ENCODE measurements around the gene C2orf49.
A peak's percentile ranks its signal among the peaks of the same experiment; 100 is the strongest.

C2orf49 gene

GRCh38 chr2:105394951-105395611 is 57.7 kb downstream of the C2orf49 start:
- Histone ChIP-seq H3K4ac (ENCODE audit: low read depth in 1 of 2, low read length in 2 of 2) (peak overlapping the region in 1 of 2 experiments; percentile 13), H3K4me3 (ENCODE audit: insufficient read depth in 1 of 2, low read depth in 1 of 2, low read length in 2 of 2) (peak overlapping the region; percentile 36 to 88), H2BK15ac (ENCODE audit: low read depth, poor library complexity, severe bottlenecking) (no peak overlapping the region), H3K79me1 (replicated peaks; ENCODE audit: low read length, poor library complexity, severe bottlenecking) (peaks cover 10% of the 10 kb centered on the region), H2BK5ac (ENCODE audit: low read depth, low read length, poor library complexity, severe bottlenecking) (no peak overlapping the region), H2AK5ac (ENCODE audit: low read length, severe bottlenecking) (no peak overlapping the region), H3K36me3 (ENCODE audit: control insufficient read depth in 1 of 2, insufficient read depth in 2 of 2, low read depth in 1 of 2, low read length in 2 of 2) (peaks cover 32 to 48% of the 10 kb centered on the region in 2 experiments), H2AFZ (ENCODE audit: low read depth, low read length) (no peak overlapping the region), H3K23ac (ENCODE audit: low read length in 2 of 2) (peak overlapping the region in 1 of 2 experiments; percentile 2), H3K4me2 (ENCODE audit: low read length, poor library complexity, severe bottlenecking) (peak overlapping the region; percentile 55), H3K27ac (ENCODE audit: low read length, poor library complexity, severe bottlenecking) (peak overlapping the region; percentile 60), H3K27me3 (ENCODE audit: control insufficient read depth in 1 of 2, insufficient read depth in 1 of 2, low read length in 2 of 2) (no peaks in the 10 kb centered on the region), H2BK12ac (ENCODE audit: low read length in 2 of 2) (peak overlapping the region in 1 of 2 experiments; percentile 87), H4K8ac (ENCODE audit: low read length) (no peak overlapping the region), H3K9me3 (ENCODE audit: control insufficient read depth, low read length) (no peaks in the 10 kb centered on the region), H3K4me1 (ENCODE audit: control insufficient read depth, insufficient read depth, low read depth, low read length) (peaks cover 33% of the 10 kb centered on the region), H2BK120ac (ENCODE audit: low read depth, low read length) (no peak overlapping the region), H3K18ac (ENCODE audit: low read depth in 1 of 2, low read length in 2 of 2) (peak overlapping the region; percentile 2 to 46), H3K14ac (ENCODE audit: low read length in 2 of 2) (peak overlapping the region in 1 of 2 experiments; percentile 28), H4K91ac (ENCODE audit: low read length) (peak overlapping the region; percentile 0), H3K9ac (ENCODE audit: low read length) (peak overlapping the region; percentile 65)
- peak; percentile 36 for DNase-seq
- WGBS = 90% methylated on average over 12 of the region's 12 CpGs

- DNase-seq = peak; percentile 14
Measured at GRCh38 chr2:105395691-105396090, 58.4 kb downstream of the C2orf49 start.

GRCh38 chr2:105396254-105397024 is 59.1 kb downstream of the C2orf49 start:
- Histone ChIP-seq H4K91ac (ENCODE audit: low read length) (peak overlapping the region; percentile 41), H2AFZ (ENCODE audit: low read depth, low read length) (no peak overlapping the region), H2BK120ac (ENCODE audit: low read depth, low read length) (no peak overlapping the region), H4K8ac (ENCODE audit: low read length) (peak overlapping the region; percentile 42), H3K4me1 (ENCODE audit: control insufficient read depth, insufficient read depth, low read depth, low read length) (peaks cover 27% of the 10 kb centered on the region), H3K27ac (ENCODE audit: low read length, poor library complexity, severe bottlenecking) (peak overlapping the region; percentile 96), H3K4ac (ENCODE audit: low read depth in 1 of 2, low read length in 2 of 2) (peak overlapping the region in 1 of 2 experiments; percentile 40), H3K23ac (ENCODE audit: low read length in 2 of 2) (no peak overlapping the region), H3K14ac (ENCODE audit: low read length in 2 of 2) (no peak overlapping the region), H3K4me3 (ENCODE audit: insufficient read depth in 1 of 2, low read depth in 1 of 2, low read length in 2 of 2) (peak overlapping the region in 1 of 2 experiments; percentile 88), H3K9me3 (ENCODE audit: control insufficient read depth, low read length) (no peaks in the 10 kb centered on the region), H2BK5ac (ENCODE audit: low read depth, low read length, poor library complexity, severe bottlenecking) (peak overlapping the region; percentile 39), H2AK5ac (ENCODE audit: low read length, severe bottlenecking) (peak overlapping the region; percentile 53), H3K4me2 (ENCODE audit: low read length, poor library complexity, severe bottlenecking) (peak overlapping the region; percentile 55), H3K18ac (ENCODE audit: low read depth in 1 of 2, low read length in 2 of 2) (peak overlapping the region; percentile 78 to 81), H3K36me3 (ENCODE audit: control insufficient read depth in 1 of 2, insufficient read depth in 2 of 2, low read depth in 1 of 2, low read length in 2 of 2) (peaks cover 28 to 39% of the 10 kb centered on the region in 2 experiments), H2BK12ac (ENCODE audit: low read length in 2 of 2) (no peak overlapping the region), H2BK15ac (ENCODE audit: low read depth, poor library complexity, severe bottlenecking) (no peak overlapping the region), H3K9ac (ENCODE audit: low read length) (peak overlapping the region; percentile 98), H3K27me3 (ENCODE audit: control insufficient read depth in 1 of 2, insufficient read depth in 1 of 2, low read length in 2 of 2) (no peaks in the 10 kb centered on the region), H3K79me1 (replicated peaks; ENCODE audit: low read length, poor library complexity, severe bottlenecking) (peaks cover 12% of the 10 kb centered on the region)
- WGBS = 52% methylated on average over 12 of the region's 12 CpGs
- peak; percentile 95 for DNase-seq

More at GRCh38 chr2:105395691-105396090, 58.4 kb downstream of the C2orf49 start:
- H3K9me3 ChIP-seq (ENCODE audit: control insufficient read depth, low read length) = no peaks in the 10 kb centered on the region
- H3K4me3 ChIP-seq (ENCODE audit: insufficient read depth in 1 of 2, low read depth in 1 of 2, low read length in 2 of 2) = peak overlapping the region in 1 of 2 experiments; percentile 88
- H3K4me2 ChIP-seq (ENCODE audit: low read length, poor library complexity, severe bottlenecking) = peak overlapping the region; percentile 55
- no peak overlapping the region for H2BK15ac ChIP-seq (ENCODE audit: low read depth, poor library complexity, severe bottlenecking)
- H4K91ac ChIP-seq (ENCODE audit: low read length) = no peak overlapping the region
- peaks cover 32 to 43% of the 10 kb centered on the region in 2 experiments for H3K36me3 ChIP-seq (ENCODE audit: control insufficient read depth in 1 of 2, insufficient read depth in 2 of 2, low read depth in 1 of 2, low read length in 2 of 2)
- H3K23ac ChIP-seq (ENCODE audit: low read length in 2 of 2) = peak overlapping the region in 1 of 2 experiments; percentile 90
- H3K4ac ChIP-seq (ENCODE audit: low read depth in 1 of 2, low read length in 2 of 2) = peak overlapping the region in 1 of 2 experiments; percentile 13
- H2AFZ ChIP-seq (ENCODE audit: low read depth, low read length) = no peak overlapping the region
- peaks cover 12% of the 10 kb centered on the region for H3K79me1 ChIP-seq (replicated peaks; ENCODE audit: low read length, poor library complexity, severe bottlenecking)
- 95% methylated on average over 7 of the region's 7 CpGs for WGBS
- H2BK5ac ChIP-seq (ENCODE audit: low read depth, low read length, poor library complexity, severe bottlenecking) = no peak overlapping the region
- H3K27me3 ChIP-seq (ENCODE audit: control insufficient read depth in 1 of 2, insufficient read depth in 1 of 2, low read length in 2 of 2) = no peaks in the 10 kb centered on the region
- peak overlapping the region; percentile 60 for H3K27ac ChIP-seq (ENCODE audit: low read length, poor library complexity, severe bottlenecking)
- peak overlapping the region; percentile 65 for H3K9ac ChIP-seq (ENCODE audit: low read length)
- H3K18ac ChIP-seq (ENCODE audit: low read depth in 1 of 2, low read length in 2 of 2) = peak overlapping the region in 1 of 2 experiments; percentile 46
- H2BK120ac ChIP-seq (ENCODE audit: low read depth, low read length) = no peak overlapping the region
- peaks cover 32% of the 10 kb centered on the region for H3K4me1 ChIP-seq (ENCODE audit: control insufficient read depth, insufficient read depth, low read depth, low read length)
- no peak overlapping the region for H2BK12ac ChIP-seq (ENCODE audit: low read length in 2 of 2)
- no peak overlapping the region for H2AK5ac ChIP-seq (ENCODE audit: low read length, severe bottlenecking)
- H3K14ac ChIP-seq (ENCODE audit: low read length in 2 of 2) = peak overlapping the region in 1 of 2 experiments; percentile 87
- peak overlapping the region; percentile 41 for H4K8ac ChIP-seq (ENCODE audit: low read length)
